ENCODE results near the gene DDX41.

- TF ChIP-seq CTCF (IDR thresholded peaks at IDR 0.05) (no peak), EZH2 (IDR thresholded peaks at IDR 0.05; ENCODE audit: borderline replicate concordance, insufficient read depth, low read depth, low read length, poor library complexity, severe bottlenecking) (no peak)
Observed at GRCh38 chr5:177553671-177554429, 37.1 kb upstream of the DDX41 start.

All from B cell (primary cell).